ENCODE measurements around the gene KRT78.

- TF ChIP-seq SUZ12 (IDR thresholded peaks at IDR 0.05) (no peak), ZNF384 (IDR thresholded peaks at IDR 0.05) (no peak), BHLHE40 (IDR thresholded peaks at IDR 0.05; ENCODE audit: borderline replicate concordance) (no peak), TARDBP (IDR thresholded peaks at IDR 0.05) (no peak), SP1 (IDR thresholded peaks at IDR 0.05) (no peak), FOXM1 (IDR thresholded peaks at IDR 0.05; ENCODE audit: borderline replicate concordance) (no peak), FOXK2 (IDR thresholded peaks at IDR 0.05) (no peak), ELF4 (IDR thresholded peaks at IDR 0.05) (no peak), HDGF (IDR thresholded peaks at IDR 0.05; ENCODE audit: borderline replicate concordance) (no peak), NFRKB (IDR thresholded peaks at IDR 0.05) (no peak), CTBP1 (IDR thresholded peaks at IDR 0.05; ENCODE audit: borderline replicate concordance) (no peak), ARNT (IDR thresholded peaks at IDR 0.05) (no peak), LEF1 (IDR thresholded peaks at IDR 0.05; ENCODE audit: borderline replicate concordance) (no peak)
Measured at GRCh38 chr12:52848661-52849255, at the start of gene KRT78.
